ENCODE data around the gene ZFX. TPM values are rescaled to one million over a fixed set of nuclear protein-coding genes. Genes with fewer than 3 reads are reported as not detected.

ZFX gene
- total and polyA plus RNA-seq, 11 donors = 6.4 to 70.5 (median 41.4) TPM

DNA sequence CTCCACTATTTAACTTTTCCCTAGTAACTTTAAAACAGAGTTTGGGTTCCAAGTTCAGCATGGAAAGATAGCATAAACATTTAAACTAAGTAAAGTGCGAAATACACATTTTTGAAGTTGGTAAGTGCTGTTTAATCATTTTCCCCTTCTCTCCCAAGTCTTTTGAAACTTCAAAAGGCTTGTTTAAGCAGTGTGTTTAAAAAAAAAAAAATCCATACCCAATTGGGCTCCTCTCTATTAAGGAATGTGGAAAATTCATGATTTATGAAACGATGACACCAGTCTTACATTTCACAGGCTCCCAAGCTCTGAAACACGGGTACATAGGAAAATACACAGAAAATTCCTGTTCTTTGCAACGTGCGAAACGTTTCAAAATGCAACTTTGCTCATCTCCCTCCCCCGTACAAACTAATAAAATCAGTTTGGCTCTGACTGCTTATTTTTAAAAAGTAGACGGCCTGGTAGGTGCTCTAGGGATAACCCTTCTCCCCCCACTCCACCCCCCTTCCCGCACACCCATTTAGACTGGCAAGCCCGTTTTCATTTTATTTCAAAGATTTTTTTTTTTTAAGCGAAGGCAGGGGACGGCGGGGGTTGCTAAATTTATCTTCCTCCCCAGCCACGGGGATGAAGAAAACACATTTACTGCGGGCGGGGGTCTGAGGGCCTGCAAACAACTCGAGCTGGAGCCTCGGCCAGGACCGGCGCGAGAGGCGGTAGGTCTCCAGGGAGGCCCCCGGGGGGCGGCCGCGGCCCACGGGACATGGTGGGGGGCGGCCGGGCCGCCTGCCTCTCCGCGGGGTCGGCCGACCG lies 786 bp upstream of the ZFX start:
- Histone ChIP-seq H3K4me3 (peak overlapping the region; percentile 36 to 97 (median 78)), H3K9me3 (no peaks in the 10 kb centered on the region), H3K27ac (peak overlapping the region; percentile 92 to 99 (median 98)), H3K36me3 (peaks cover 0 to 12% (median 0%) of the 10 kb centered on the region in 9 donors), H3K4me1 (peaks cover 0 to 63% (median 39%) of the 10 kb centered on the region in 12 donors), H3K27me3 (no peaks in the 10 kb centered on the region)
- DNase-seq = peak in 2 of 5 donors; percentile 16 to 51
- TF ChIP-seq POLR2A (IDR thresholded peaks at IDR 0.05) = no peak
- TF ChIP-seq, protein P1, sequence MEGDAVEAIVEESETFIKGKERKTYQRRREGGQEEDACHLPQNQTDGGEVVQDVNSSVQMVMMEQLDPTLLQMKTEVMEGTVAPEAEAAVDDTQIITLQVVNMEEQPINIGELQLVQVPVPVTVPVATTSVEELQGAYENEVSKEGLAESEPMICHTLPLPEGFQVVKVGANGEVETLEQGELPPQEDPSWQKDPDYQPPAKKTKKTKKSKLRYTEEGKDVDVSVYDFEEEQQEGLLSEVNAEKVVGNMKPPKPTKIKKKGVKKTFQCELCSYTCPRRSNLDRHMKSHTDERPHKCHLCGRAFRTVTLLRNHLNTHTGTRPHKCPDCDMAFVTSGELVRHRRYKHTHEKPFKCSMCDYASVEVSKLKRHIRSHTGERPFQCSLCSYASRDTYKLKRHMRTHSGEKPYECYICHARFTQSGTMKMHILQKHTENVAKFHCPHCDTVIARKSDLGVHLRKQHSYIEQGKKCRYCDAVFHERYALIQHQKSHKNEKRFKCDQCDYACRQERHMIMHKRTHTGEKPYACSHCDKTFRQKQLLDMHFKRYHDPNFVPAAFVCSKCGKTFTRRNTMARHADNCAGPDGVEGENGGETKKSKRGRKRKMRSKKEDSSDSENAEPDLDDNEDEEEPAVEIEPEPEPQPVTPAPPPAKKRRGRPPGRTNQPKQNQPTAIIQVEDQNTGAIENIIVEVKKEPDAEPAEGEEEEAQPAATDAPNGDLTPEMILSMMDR (IDR thresholded peaks at IDR 0.05) = no peak
- ATAC-seq = peak in 1 of 4 donors; percentile 2
- intact Hi-C loops (cut with DNase I) = loop anchor here in 2 of 10 donors (1.0 to 10.0 kb wide), 2 partner anchors 64 to 94 kb away; partner anchors contain the start of gene EIF2S3 (in 1 of the 2)
- WGBS, 4 donors = 2 to 5% (median 2%) methylated on average over 19 to 35 of the region's 35 CpGs

- TF ChIP-seq POLR2A (IDR thresholded peaks at IDR 0.05) = peak in 1 of 2 donors; percentile 26
- TF ChIP-seq, protein P1 (IDR thresholded peaks at IDR 0.05) = peak; percentile 11 to 63 (median 43)
- H3K27me3 ChIP-seq = no peaks in the 10 kb centered on the region
- peaks cover 0 to 77% (median 54%) of the 10 kb centered on the region in 12 donors for H3K4me1 ChIP-seq
- H3K4me3 ChIP-seq = peak overlapping the region; percentile 55 to 97 (median 78)
- DNase-seq (peak; percentile 86 to 95 (median 89)), ATAC-seq (peak; percentile 81 to 94 (median 90))
- H3K36me3 ChIP-seq = peaks cover 0 to 18% (median 0%) of the 10 kb centered on the region in 9 donors
- intact Hi-C loops (cut with DNase I) = loop anchor here in 3 of 10 donors (5.0 to 10.0 kb wide), 3 partner anchors 55 to 95 kb away; partner anchors contain the start of gene EIF2S3 (in 1 of the 3)
- peak overlapping the region; percentile 92 to 99 (median 98) for H3K27ac ChIP-seq
- WGBS, 4 donors = 0 to 1% (median 0%) methylated on average over 26 to 79 of the region's 79 CpGs
- no peaks in the 10 kb centered on the region for H3K9me3 ChIP-seq
Observed at GRCh38 chrX:24150051-24150790, 692 bp downstream of the ZFX start.

GRCh38 chrX:24150898-24151297 lies 1.4 kb downstream of the ZFX start:
- intact Hi-C loops (cut with DNase I) = loop anchor here in 3 of 10 donors (5.0 to 10.0 kb wide), 3 partner anchors 54 to 96 kb away; partner anchors contain the start of gene EIF2S3 (in 1 of the 3)
- Histone ChIP-seq H3K4me3 (peak overlapping the region; percentile 55 to 97 (median 78)), H3K4me1 (peaks cover 0 to 80% (median 59%) of the 10 kb centered on the region in 12 donors), H3K27ac (peak overlapping the region; percentile 92 to 99 (median 98)), H3K9me3 (no peaks in the 10 kb centered on the region), H3K27me3 (no peaks in the 10 kb centered on the region), H3K36me3 (peaks cover 0 to 18% (median 0%) of the 10 kb centered on the region in 9 donors)
- no peak for TF ChIP-seq POLR2A (IDR thresholded peaks at IDR 0.05)
- TF ChIP-seq, protein P1 (IDR thresholded peaks at IDR 0.05) = no peak
- no peak for ATAC-seq
- WGBS, 4 donors = 1 to 5% (median 3%) methylated on average over 10 of the region's 10 CpGs
- no peak for DNase-seq

All from heart left ventricle (tissue), 16 donors.